Naive thymus-derived CD4-positive, alpha-beta T cell (primary cell): ENCODE measurements around the gene PRR14. TPM values are rescaled to one million over a fixed set of nuclear protein-coding genes. Genes with fewer than 3 reads are reported as not detected.
"Not testable (repeated sequence)": the region's sequence is repeated elsewhere in the genome, so short reads cannot be mapped to it uniquely, and the experiment has no call there.

ENCODE experiments used
- ATAC-seq: fragments of 150-1000 bp; cut with Tn5 transposase; 2 replicates; pipeline ENCODE4 v1.10.0; 2021; ENCODE audit warnings: mild to moderate bottlenecking, moderate library complexity
- CTCF ChIA-PET: fragments of 350-600 bp; sonication (Branson Sonifier 250); formaldehyde crosslinking; loops from one replicate; lab custom pipeline; 2021; ENCODE audit warnings: antibody characterized with exemption; lab: Charles Lee
- POLR2A ChIA-PET: fragments of 350-600 bp; sonication (Branson Sonifier 250); formaldehyde crosslinking; loops from one replicate; lab custom pipeline; 2021; ENCODE audit warnings: antibody characterized with exemption, inconsistent platforms; lab: Charles Lee
- DNase-seq, 9 donors: peaks; one replicate each; pipeline versions ENCODE4 v3.0.0 to v3.0.0-alpha.2; 2020 to 2022; ENCODE audit warnings: mixed read lengths in 1 of 9
- H3K27ac ChIP-seq: one replicate; pipeline ENCODE4 v1.7.0; 2013; ENCODE audit warnings: mild to moderate bottlenecking, low read depth, low read length, moderate library complexity
- H3K27me3 ChIP-seq, 2 donors: one replicate each; pipeline ENCODE4 v1.7.0; 2013; ENCODE audit warnings: low read length in 2 of 2, mild to moderate bottlenecking in 2 of 2, moderate library complexity in 2 of 2; ENCODE audit not compliant: control insufficient read depth in 2 of 2, insufficient read depth in 2 of 2
- H3K36me3 ChIP-seq, 3 experiments: 1 replicate in 2 of 3; 2 replicates in 1 of 3; pipeline ENCODE4 v1.7.0; 2013; ENCODE audit warnings: low read length in 3 of 3, mild to moderate bottlenecking in 3 of 3, moderate library complexity in 1 of 3; ENCODE audit not compliant: insufficient read depth in 3 of 3, control insufficient read depth in 2 of 3
- H3K4me1 ChIP-seq, 2 donors: one replicate each; pipeline ENCODE4 v1.7.0; 2013; ENCODE audit warnings: low read length in 2 of 2, mild to moderate bottlenecking in 2 of 2, moderate library complexity in 1 of 2; ENCODE audit not compliant: control insufficient read depth in 2 of 2, insufficient read depth in 2 of 2
- H3K4me3 ChIP-seq: 2 replicates; pipeline ENCODE4 v1.7.0; 2013; ENCODE audit warnings: mild to moderate bottlenecking, low read length
- H3K9me3 ChIP-seq, 3 experiments: 1 replicate in 2 of 3; 2 replicates in 1 of 3; pipeline ENCODE4 v1.7.0; 2013; ENCODE audit warnings: low read length in 3 of 3; ENCODE audit not compliant: control insufficient read depth in 2 of 3
- H3K27ac Mint-ChIP-seq, 9 donors: one replicate each; pipeline ENCODE4 v1.8.0; 2020 to 2022; ENCODE audit warnings: mixed read lengths in 9 of 9, mild to moderate bottlenecking in 8 of 9, moderate library complexity in 5 of 9, inconsistent platforms in 2 of 9
- H3K27me3 Mint-ChIP-seq, 5 donors: one replicate each; pipeline ENCODE4 v1.8.0; 2021 to 2022; ENCODE audit warnings: mixed read lengths in 5 of 5, mild to moderate bottlenecking in 1 of 5
- H3K36me3 Mint-ChIP-seq, 5 donors: one replicate each; pipeline ENCODE4 v1.8.0; 2020 to 2022; ENCODE audit warnings: mixed read lengths in 5 of 5, mild to moderate bottlenecking in 3 of 5, inconsistent platforms in 1 of 5
- H3K4me1 Mint-ChIP-seq, 7 donors: one replicate each; pipeline ENCODE4 v1.8.0; 2020 to 2022; ENCODE audit warnings: mixed read lengths in 7 of 7, mild to moderate bottlenecking in 3 of 7, inconsistent platforms in 1 of 7
- H3K4me3 Mint-ChIP-seq, 10 donors: one replicate each; pipeline ENCODE4 v1.8.0; 2020 to 2022; ENCODE audit warnings: mild to moderate bottlenecking in 10 of 10, mixed read lengths in 10 of 10, moderate library complexity in 6 of 10, inconsistent platforms in 2 of 10
- H3K9me3 Mint-ChIP-seq, 11 donors: one replicate each; pipeline ENCODE4 v1.8.0; 2020 to 2022; ENCODE audit warnings: mixed read lengths in 11 of 11, mild to moderate bottlenecking in 4 of 11, inconsistent platforms in 1 of 11, moderate library complexity in 1 of 11
- intact Hi-C, 2 donors: fragments of 100-400 bp; cut with micrococcal nuclease; formaldehyde crosslinking; loops; one replicate each; pipeline ENCODE4 v1.15.1; 2023
- polyA plus RNA-seq, 2 donors: library from polyadenylated mRNA; unstranded; fragments of 300-500 nt; fragmentation: Illumina TruSeq; gene quantifications; one replicate each; pipeline ENCODE4 v1.2.3, GENCODE V29; 2021
- total RNA-seq, 6 experiments: library from RNA in 5 of 6; stranded (reverse) in 5 of 6; gene quantifications; 1 replicate in 5 of 6; 2 replicates in 1 of 6; pipeline ENCODE4 v1.2.3 and lab custom pipeline; 2021 to 2026

The PRR14 gene
- total and polyA plus RNA-seq, 7 experiments from 2014 or later: 13.3 to 91.9 (median 69.4) TPM

- no peak for DNase-seq
- no peak for ATAC-seq
- Mint-ChIP-seq H3K4me1 (peaks cover 6 to 13% (median 9%) of the 10 kb centered on the region in 7 donors), H3K4me3 (no peak overlapping the region), H3K36me3 (no peaks in the 10 kb centered on the region), H3K27me3 (peaks cover 0 to 2% (median 0%) of the 10 kb centered on the region in 5 donors), H3K27ac (no peak overlapping the region), H3K9me3 (no peaks in the 10 kb centered on the region)
- POLR2A ChIA-PET: no interaction called here
- Histone ChIP-seq H3K27ac (no peak overlapping the region), H3K27me3 (no peaks in the 10 kb centered on the region), H3K9me3 (no peaks in the 10 kb centered on the region), H3K36me3 (no peaks in the 10 kb centered on the region), H3K4me3 (no peak overlapping the region), H3K4me1 (peaks cover 0 to 6% of the 10 kb centered on the region in 2 donors)
- CTCF ChIA-PET: no interaction called here
- intact Hi-C loops: no loop called here
Measured at GRCh38 chr16:30688701-30689100, 37.9 kb downstream of the PRR14 start.

GRCh38 chr16:30691907-30692306 lies 41.1 kb downstream of the PRR14 start:
- CTCF ChIA-PET: interaction anchor here (0.6 kb wide), 1 partner anchor 200 kb away, joined by 3 read pairs; no protein-coding TSS in a partner anchor
- Histone ChIP-seq H3K4me1 (peaks cover 0 to 9% of the 10 kb centered on the region in 2 donors), H3K4me3 (no peak overlapping the region), H3K27me3 (no peaks in the 10 kb centered on the region), H3K27ac (no peak overlapping the region), H3K36me3 (no peaks in the 10 kb centered on the region), H3K9me3 (no peaks in the 10 kb centered on the region)
- Mint-ChIP-seq H3K9me3 (no peaks in the 10 kb centered on the region), H3K36me3 (no peaks in the 10 kb centered on the region), H3K4me1 (peaks cover 11 to 22% (median 15%) of the 10 kb centered on the region in 7 donors), H3K27ac (no peak overlapping the region), H3K4me3 (no peak overlapping the region), H3K27me3 (no peaks in the 10 kb centered on the region)
- POLR2A ChIA-PET: interaction anchor here (0.6 to 1.4 kb wide), 3 partner anchors 32 to 42 kb away, joined by 3 to 7 read pairs (median 5); no protein-coding TSS in a partner anchor
- DNase-seq: no peak
- ATAC-seq: no peak
- intact Hi-C loops: loop anchor here in 1 of 2 donors (10.0 kb wide), 1 partner anchor 597 kb away; the partner anchor contains the start of genes TBX6 and YPEL3

- H3K4me3 ChIP-seq: no peak overlapping the region
- Mint-ChIP-seq H3K27me3 (no peaks in the 10 kb centered on the region), H3K4me1 (peaks cover 16 to 27% (median 21%) of the 10 kb centered on the region in 7 donors), H3K27ac (peak overlapping the region in 2 of 9 donors; percentile 2 to 20), H3K36me3 (no peaks in the 10 kb centered on the region), H3K9me3 (no peaks in the 10 kb centered on the region), H3K4me3 (no peak overlapping the region)
- no peak for DNase-seq
- no peaks in the 10 kb centered on the region for H3K36me3 ChIP-seq
- POLR2A ChIA-PET: interaction anchor here (0.9 to 1.4 kb wide), 3 partner anchors 28 to 37 kb away, joined by 4 to 7 read pairs (median 5); no protein-coding TSS in a partner anchor
- CTCF ChIA-PET: interaction anchor here (0.6 to 3.3 kb wide), 4 partner anchors 41 to 275 kb away, joined by 3 to 25 read pairs (median 4); partner anchors contain the start of genes PRR14 and ZNF764
- no peaks in the 10 kb centered on the region for H3K9me3 ChIP-seq
- intact Hi-C loops: loop anchor here in 1 of 2 donors (10.0 kb wide), 1 partner anchor 598 kb away; the partner anchor contains the start of genes TBX6 and YPEL3
- H3K4me1 ChIP-seq: peaks cover 3 to 16% of the 10 kb centered on the region in 2 donors
- H3K27ac ChIP-seq: no peak overlapping the region
- no peaks in the 10 kb centered on the region for H3K27me3 ChIP-seq
- ATAC-seq: no peak
Measured at GRCh38 chr16:30692396-30693064, 41.8 kb downstream of the PRR14 start.

GRCh38 chr16:30694926-30695693 lies 44.4 kb downstream of the PRR14 start:
- Mint-ChIP-seq H3K27me3 (no peaks in the 10 kb centered on the region), H3K36me3 (peaks cover 0 to 8% (median 0%) of the 10 kb centered on the region in 5 donors), H3K9me3 (peaks cover 0 to 3% (median 0%) of the 10 kb centered on the region in 11 donors), H3K4me1 (peaks cover 25 to 44% (median 34%) of the 10 kb centered on the region in 7 donors), H3K4me3 (peak overlapping the region in 1 of 10 donors; percentile 57), H3K27ac (peak overlapping the region in 3 of 9 donors; percentile 13 to 80 (median 17))
- ChIA-PET CTCF (interaction anchor here (0.6 to 5.2 kb wide), 5 partner anchors 34 to 213 kb away, joined by 3 to 50 read pairs (median 4); partner anchors contain the start of genes FBRS and PRR14), POLR2A (interaction anchor here (0.6 to 6.2 kb wide), 6 partner anchors 22 to 1490 kb away, joined by 3 to 113 read pairs (median 3); partner anchors contain the start of genes ALDOA, FBRS and PRR14)
- ATAC-seq (no peak), DNase-seq (no peak)
- H3K27ac ChIP-seq: no peak overlapping the region
- H3K4me1 ChIP-seq: peaks cover 15 to 28% of the 10 kb centered on the region in 2 donors
- H3K27me3 ChIP-seq: no peaks in the 10 kb centered on the region
- H3K36me3 ChIP-seq: peaks cover 0 to 7% (median 3%) of the 10 kb centered on the region in 3 experiments
- no peaks in the 10 kb centered on the region for H3K9me3 ChIP-seq
- intact Hi-C loops: loop anchor here (1.0 to 10.0 kb wide), 8 partner anchors 37 to 762 kb away; partner anchors contain the start of genes FBRS (in 2 of the 2), ARMC5 (in 1 of the 2), DCTPP1 (in 1 of the 2) and TBX6 (in 1 of the 2)
- H3K4me3 ChIP-seq: no peak overlapping the region

GRCh38 chr16:30696646-30697045 lies 45.9 kb downstream of the PRR14 start:
- not testable (repeated sequence) for ATAC-seq, H3K27me3 Mint-ChIP-seq, DNase-seq, H3K9me3 ChIP-seq, H3K4me3 ChIP-seq, H3K27me3 ChIP-seq, H3K9me3 Mint-ChIP-seq, H3K27ac ChIP-seq, H3K4me3 Mint-ChIP-seq
- Histone ChIP-seq H3K36me3 (peaks cover 7 to 19% (median 8%) of the 10 kb centered on the region in 3 experiments), H3K4me1 (peaks cover 15 to 36% of the 10 kb centered on the region in 2 donors)
- intact Hi-C loops: loop anchor here in 1 of 2 donors (5.0 to 10.0 kb wide), 2 partner anchors 602 to 761 kb away; partner anchors contain the start of genes ARMC5, TBX6 and YPEL3
- H3K4me1 Mint-ChIP-seq: peaks cover 29 to 50% (median 44%) of the 10 kb centered on the region in 7 donors
- peak overlapping the region in 2 of 9 donors; percentile 38 to 100 for H3K27ac Mint-ChIP-seq
- ChIA-PET CTCF (interaction anchor here (0.8 to 5.2 kb wide), 7 partner anchors 36 to 267 kb away, joined by 3 to 50 read pairs (median 4); partner anchors contain the start of genes DCTPP1, FBRS and PRR14), POLR2A (interaction anchor here (0.6 to 6.2 kb wide), 16 partner anchors 9 to 889 kb away, joined by 3 to 113 read pairs (median 4); partner anchors contain the start of genes FBRS, KAT8, PRR14 and ZNF688)
- H3K36me3 Mint-ChIP-seq: peaks cover 0 to 13% (median 3%) of the 10 kb centered on the region in 5 donors
